BE2C (cell line): ENCODE results near the gene PEX19.

ENCODE experiments used
- DNase-seq: peaks from one replicate; pipeline ENCODE4 v3.0.0-alpha.2; 2020
- H3K27me3 ChIP-seq: fragments of 250-450 bp; sonication (Bioruptor Pico); 2 replicates; pipeline ENCODE4 v1.5.1; 2020; ENCODE audit warnings: mild to moderate bottlenecking
- H3K36me3 ChIP-seq: fragments of 250-450 bp; sonication (Bioruptor Pico); 2 replicates; pipeline ENCODE4 v1.5.1; 2020; ENCODE audit warnings: mild to moderate bottlenecking
- H3K4me1 ChIP-seq: fragments of 250-450 bp; sonication (Bioruptor Pico); 2 replicates; pipeline ENCODE4 v1.5.1; 2020
- H3K4me3 ChIP-seq: 2 replicates; pipeline ENCODE4 v1.5.1; 2011; ENCODE audit warnings: low read depth, low read length
- H3K9me3 ChIP-seq: fragments of 250-450 bp; sonication (Bioruptor Pico); 2 replicates; pipeline ENCODE4 v1.5.1; 2020
- CTCF ChIP-seq: IDR thresholded peaks from 2 replicates; pipeline ENCODE4 v1.5.1; 2012; ENCODE audit warnings: mild to moderate bottlenecking, low read depth, low read length

The PEX19 gene

DNA sequence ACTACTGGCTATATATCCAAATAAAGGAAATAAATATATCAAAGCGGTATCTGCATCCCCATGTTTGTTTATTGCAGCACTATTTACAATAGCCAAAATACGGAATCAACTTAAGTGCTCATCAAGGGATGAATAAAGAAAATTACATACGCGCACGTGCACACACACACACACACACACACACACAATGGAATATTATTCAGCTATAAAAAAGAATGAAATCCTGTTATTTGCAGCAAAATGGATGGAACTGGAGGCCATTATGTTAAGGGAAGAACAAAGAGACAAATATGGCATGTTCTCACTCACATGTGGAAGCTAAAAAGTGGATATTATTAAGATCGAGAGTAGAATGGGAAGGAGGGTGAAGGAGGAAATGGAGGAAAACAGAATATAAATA lies 37.9 kb upstream of the PEX19 start:
- no peak for TF ChIP-seq CTCF

GRCh38 chr1:160315359-160315758 lies 30.4 kb upstream of the PEX19 start:
- TF ChIP-seq CTCF: no peak
- Histone ChIP-seq H3K27me3 (no peaks in the 10 kb centered on the region), H3K36me3 (peaks cover 65% of the 10 kb centered on the region), H3K4me1 (no peaks in the 10 kb centered on the region), H3K9me3 (no peaks in the 10 kb centered on the region), H3K4me3 (no peak overlapping the region)
- no peak for DNase-seq

More for the DNA sequence above, 37.9 kb upstream of the PEX19 start:
- Histone ChIP-seq H3K27me3 (no peaks in the 10 kb centered on the region), H3K4me3 (no peak overlapping the region), H3K36me3 (peaks cover 44% of the 10 kb centered on the region), H3K4me1 (no peaks in the 10 kb centered on the region), H3K9me3 (no peaks in the 10 kb centered on the region)
- no peak for DNase-seq

DNA sequence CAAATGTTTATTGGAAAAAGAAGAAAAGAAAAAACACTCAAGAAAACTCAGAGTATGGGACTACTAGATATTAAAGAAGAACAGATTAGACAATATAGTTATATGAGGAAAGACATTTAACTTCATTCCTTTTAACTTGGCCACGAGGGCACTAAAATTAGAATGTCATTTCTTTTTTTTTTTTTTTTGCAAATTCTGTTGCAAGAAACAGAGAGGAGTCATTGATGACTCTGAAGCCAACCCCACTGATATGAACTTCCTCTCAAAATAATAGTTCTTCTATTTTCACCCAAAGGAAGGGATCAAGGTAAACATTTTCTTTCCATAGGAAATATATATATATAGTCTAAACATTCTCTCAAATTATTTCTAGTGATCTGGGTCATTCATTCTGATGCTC lies 24.6 kb upstream of the PEX19 start:
- H3K27me3 ChIP-seq: no peaks in the 10 kb centered on the region
- H3K36me3 ChIP-seq: peaks cover 87% of the 10 kb centered on the region
- DNase-seq: no peak
- no peak for TF ChIP-seq CTCF
- H3K4me1 ChIP-seq: no peaks in the 10 kb centered on the region
- no peak overlapping the region for H3K4me3 ChIP-seq
- no peaks in the 10 kb centered on the region for H3K9me3 ChIP-seq

- Histone ChIP-seq H3K27me3 (no peaks in the 10 kb centered on the region), H3K4me1 (no peaks in the 10 kb centered on the region), H3K4me3 (no peak overlapping the region), H3K36me3 (peaks cover 87% of the 10 kb centered on the region), H3K9me3 (no peaks in the 10 kb centered on the region)
- DNase-seq: no peak
- no peak for TF ChIP-seq CTCF
These were observed 24.2 kb upstream of the PEX19 start for GRCh38 chr1:160309185-160309557.

DNA sequence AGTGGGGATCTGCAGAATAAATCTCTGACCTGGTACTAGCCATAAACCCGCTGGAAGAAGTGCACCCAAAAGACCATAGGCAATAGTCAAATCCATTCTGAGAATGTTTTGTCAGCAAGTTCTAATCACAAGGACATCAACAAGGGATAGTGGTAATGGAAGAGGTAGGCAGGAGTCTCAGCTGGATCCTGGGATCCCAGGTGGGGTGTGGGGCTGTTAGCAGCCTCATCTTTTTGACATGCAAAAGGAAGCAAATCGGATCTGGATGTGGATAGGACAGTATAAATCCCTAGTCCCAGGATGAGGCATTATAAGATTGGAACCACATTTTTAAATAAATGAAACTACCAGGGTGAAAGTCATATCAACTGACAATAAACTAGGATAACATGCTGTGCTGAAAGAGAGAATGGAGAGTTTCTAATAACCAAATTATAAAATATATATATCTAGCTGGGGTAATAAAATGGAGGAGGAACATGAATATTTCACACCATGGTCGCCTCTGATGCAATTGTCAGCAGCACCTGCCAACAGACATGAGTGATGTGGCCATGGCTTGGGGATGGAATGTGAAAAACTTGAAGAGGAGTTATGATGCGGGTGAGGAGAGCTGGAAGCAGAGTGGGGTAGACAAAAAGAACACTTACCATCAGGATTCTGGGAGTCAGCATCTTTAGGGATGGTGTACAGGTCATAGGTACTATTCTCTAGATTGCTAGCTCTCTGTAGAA lies 23.7 kb upstream of the PEX19 start:
- Histone ChIP-seq H3K27me3 (no peaks in the 10 kb centered on the region), H3K36me3 (peaks cover 82% of the 10 kb centered on the region), H3K4me3 (no peak overlapping the region), H3K9me3 (no peaks in the 10 kb centered on the region), H3K4me1 (no peaks in the 10 kb centered on the region)
- no peak for DNase-seq
- TF ChIP-seq CTCF: no peak

DNA sequence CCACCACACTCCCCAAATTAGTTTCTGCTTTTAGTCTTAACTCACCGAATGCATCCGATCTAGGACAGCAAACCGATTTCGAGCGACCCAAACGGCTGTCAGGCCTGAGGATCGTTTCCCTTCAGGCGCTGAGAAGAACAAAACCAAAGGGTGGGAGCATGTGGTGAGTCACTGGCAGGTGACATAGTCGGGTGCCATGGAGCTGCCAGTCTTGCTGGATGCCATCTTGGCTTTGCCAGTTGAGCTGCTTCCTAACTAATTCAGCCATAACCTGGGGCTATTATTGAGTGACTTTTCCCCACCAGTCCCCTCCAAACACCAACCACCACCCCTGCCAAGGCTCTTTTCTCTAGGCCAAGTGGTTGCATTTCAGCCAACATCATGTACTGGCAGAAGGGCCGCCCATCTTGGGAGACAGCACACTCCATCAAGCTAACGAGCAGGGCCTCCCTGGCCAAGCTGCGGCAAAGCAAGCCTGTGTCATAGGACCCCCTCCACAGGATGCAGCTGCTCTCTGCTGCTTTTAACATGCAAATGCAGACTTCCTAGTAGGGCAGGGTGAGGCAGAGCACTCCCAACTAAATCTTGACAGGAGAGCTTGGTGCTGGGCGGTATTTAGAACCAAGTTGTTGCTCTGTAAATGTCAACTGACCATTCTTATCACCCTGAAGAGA lies 22.3 kb upstream of the PEX19 start:
- H3K27me3 ChIP-seq: no peaks in the 10 kb centered on the region
- no peak overlapping the region for H3K4me3 ChIP-seq
- H3K36me3 ChIP-seq: peaks cover 78% of the 10 kb centered on the region
- H3K9me3 ChIP-seq: no peaks in the 10 kb centered on the region
- H3K4me1 ChIP-seq: no peaks in the 10 kb centered on the region
- no peak for TF ChIP-seq CTCF
- DNase-seq: no peak
